Psoas muscle (tissue), 8 donors: ENCODE measurements around the gene ASAP2. TPM values are rescaled to one million over a fixed set of nuclear protein-coding genes. Genes with fewer than 3 reads are reported as not detected.

Experiments used
- ATAC-seq, 4 donors: fragments of 200-7000 bp; cut with Tn5 transposase; one replicate each; pipeline ENCODE4 v1.9.1; 2020; ENCODE audit warnings: moderate library complexity in 3 of 4, mild to moderate bottlenecking in 2 of 4
- DNase-seq, 2 donors: peaks; one replicate each; pipeline ENCODE4 v3.0.0-alpha.2; 2020
- H3K27ac ChIP-seq: fragments of 200-600 bp; one replicate; pipeline ENCODE4 v1.8.0; 2022
- H3K27me3 ChIP-seq, 3 donors: fragments of 200-600 bp in 1 of 3; one replicate each; pipeline versions ENCODE4 v1.6.1 to v1.8.0; 2013 to 2022; ENCODE audit warnings: low read length in 2 of 3, mild to moderate bottlenecking in 2 of 3, moderate library complexity in 1 of 3; ENCODE audit not compliant: insufficient read depth in 3 of 3
- H3K36me3 ChIP-seq, 2 donors: fragments of 200-600 bp in 1 of 2; one replicate each; pipeline versions ENCODE4 v1.6.1 to v1.8.0; 2013 to 2022; ENCODE audit warnings: low read depth in 1 of 2, mild to moderate bottlenecking in 1 of 2, moderate library complexity in 1 of 2; ENCODE audit not compliant: insufficient read depth in 1 of 2
- H3K4me1 ChIP-seq: fragments of 200-600 bp; one replicate; pipeline ENCODE4 v1.8.0; 2022
- H3K4me3 ChIP-seq: fragments of 200-600 bp; one replicate; pipeline ENCODE4 v1.8.0; 2022; ENCODE audit warnings: mild to moderate bottlenecking
- H3K9me3 ChIP-seq: fragments of 200-600 bp; one replicate; pipeline ENCODE4 v1.8.0; 2022
- CTCF ChIP-seq: fragments of 200-600 bp; IDR thresholded peaks from one replicate; pipeline ENCODE4 v1.8.0; 2022; ENCODE audit warnings: antibody characterized with exemption
- WGBS, 3 donors: extraction: QIAGEN DNeasy Blood & Tissue Kit; methylation state at CpG; one replicate each; pipeline versions ENCODE4 v1.1.6 to v1.1.7; 2013; 5-methylcytosine and 5-hydroxymethylcytosine counted together
- intact Hi-C, 2 donors: fragments of 100-400 bp; cut with DNase I; formaldehyde crosslinking; loops; one replicate each; pipeline versions ENCODE4 v1.11.0 to v1.14.2; 2022
- polyA plus RNA-seq, 3 donors: library from polyadenylated mRNA; stranded (reverse); fragments of 200-250 nt; gene quantifications; one replicate each; pipeline ENCODE4 v1.2.3, GENCODE V29; 2013
- total RNA-seq, 4 donors: library from RNA; stranded (reverse); fragmentation: NEBNext Ultra II Directional in 2 of 4; extraction: Animal tissue kit (Norgen Biotek cat#: 25700) in 2 of 4; gene quantifications; one replicate each; pipeline versions ENCODE4 v1.2.1 to v1.2.4, GENCODE V29; 2021 to 2023
- donor health status: healthy with polysubstance abuse.
- donor health status: DM: no; HTN: no; CAD: no; lungs with moderate emphysema.
- donor health status: Bipolar disorder and iron deficiency.
- donor health status: healthy.
- donor health status: DM: yes; HTN: yes; CAD: no.
- donor health status: DM: no; HTN: no; CAD: no.
- donor health status: DM: no; HTN: no; CAD: no.
- donor health status: DM: yes; HTN: yes; CAD: no.

The ASAP2 gene
- total and polyA plus RNA-seq, 7 donors = 1.6 to 9.0 (median 3.3) TPM

GRCh38 chr2:9207641-9208311, 1.2 kb downstream of the ASAP2 start:
- ATAC-seq (peak in 2 of 4 donors; percentile 19 to 31), DNase-seq (peak in 1 of 2 donors; percentile 16)
- intact Hi-C loops = loop anchor here (2.0 to 5.0 kb wide), 3 partner anchors 65 to 127 kb away; no protein-coding TSS in a partner anchor
- no peaks in the 10 kb centered on the region for H3K36me3 ChIP-seq
- H3K4me3 ChIP-seq = peak overlapping the region; percentile 79
- H3K4me1 ChIP-seq = peaks cover 8% of the 10 kb centered on the region
- no peaks in the 10 kb centered on the region for H3K9me3 ChIP-seq
- 4 to 8% (median 6%) methylated on average over 26 to 34 of the region's 34 CpGs for WGBS, 3 donors
- no peak for TF ChIP-seq CTCF
- H3K27me3 ChIP-seq = peaks cover 0 to 18% (median 0%) of the 10 kb centered on the region in 3 donors
- peak overlapping the region; percentile 65 for H3K27ac ChIP-seq

GRCh38 chr2:9208875-9209274, 2.3 kb downstream of the ASAP2 start:
- H3K4me3 ChIP-seq = peak overlapping the region; percentile 79
- H3K9me3 ChIP-seq = no peaks in the 10 kb centered on the region
- intact Hi-C loops = loop anchor here in 1 of 2 donors (5.0 kb wide), 1 partner anchor 123 kb away; no protein-coding TSS in a partner anchor
- DNase-seq = no peak
- no peak overlapping the region for H3K27ac ChIP-seq
- H3K36me3 ChIP-seq = no peaks in the 10 kb centered on the region
- peaks cover 8% of the 10 kb centered on the region for H3K4me1 ChIP-seq
- ATAC-seq = no peak
- peaks cover 0 to 18% (median 0%) of the 10 kb centered on the region in 3 donors for H3K27me3 ChIP-seq
- WGBS, 3 donors = 44 to 50% (median 48%) methylated on average over 1 of the region's 1 CpG
- no peak for TF ChIP-seq CTCF

GRCh38 chr2:9210030-9210429, 3.4 kb downstream of the ASAP2 start:
- Histone ChIP-seq H3K36me3 (no peaks in the 10 kb centered on the region), H3K4me3 (no peak overlapping the region), H3K4me1 (peaks cover 8% of the 10 kb centered on the region), H3K27ac (no peak overlapping the region), H3K9me3 (no peaks in the 10 kb centered on the region), H3K27me3 (peaks cover 0 to 18% (median 0%) of the 10 kb centered on the region in 3 donors)
- intact Hi-C loops = no loop called here
- no peak for ATAC-seq
- no peak for TF ChIP-seq CTCF
- no peak for DNase-seq
- 53 to 65% (median 59%) methylated on average over 2 of the region's 2 CpGs for WGBS, 3 donors

GRCh38 chr2:9211496-9211895, 4.9 kb downstream of the ASAP2 start:
- TF ChIP-seq CTCF = no peak
- Histone ChIP-seq H3K4me3 (no peak overlapping the region), H3K4me1 (peaks cover 8% of the 10 kb centered on the region), H3K27me3 (peaks cover 0 to 18% (median 0%) of the 10 kb centered on the region in 3 donors), H3K27ac (no peak overlapping the region), H3K9me3 (no peaks in the 10 kb centered on the region), H3K36me3 (no peaks in the 10 kb centered on the region)
- ATAC-seq = peak in 1 of 4 donors; percentile 33
- 40 to 50% (median 47%) methylated on average over 4 of the region's 4 CpGs for WGBS, 3 donors
- intact Hi-C loops = no loop called here
- DNase-seq = no peak
